ENCODE data around the gene RNASEH1.
A peak's percentile ranks its signal among the peaks of the same experiment; 100 is the strongest.

The RNASEH1 gene

DNA sequence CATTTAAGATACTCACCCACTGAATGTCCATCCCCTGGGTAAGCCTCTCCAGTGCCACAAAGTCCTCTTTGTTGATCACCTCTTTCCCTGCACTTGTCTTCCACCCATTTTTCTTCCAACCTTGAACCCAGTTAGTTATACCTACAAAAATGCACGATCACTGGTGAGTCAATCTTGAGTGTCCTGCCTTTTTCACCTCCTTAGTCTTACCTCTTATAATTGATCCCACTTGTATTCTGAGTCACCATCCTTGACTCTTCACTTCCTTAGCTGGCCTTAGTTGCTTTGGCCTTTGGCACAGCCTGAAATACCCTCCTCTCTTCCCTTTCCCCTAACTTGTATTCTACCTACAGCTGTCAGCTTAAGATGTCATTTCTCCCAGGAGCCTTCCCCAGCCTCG is 10.2 kb downstream of the RNASEH1 start:
- no peak for DNase-seq (ENCODE audit: low spot score)

DNA sequence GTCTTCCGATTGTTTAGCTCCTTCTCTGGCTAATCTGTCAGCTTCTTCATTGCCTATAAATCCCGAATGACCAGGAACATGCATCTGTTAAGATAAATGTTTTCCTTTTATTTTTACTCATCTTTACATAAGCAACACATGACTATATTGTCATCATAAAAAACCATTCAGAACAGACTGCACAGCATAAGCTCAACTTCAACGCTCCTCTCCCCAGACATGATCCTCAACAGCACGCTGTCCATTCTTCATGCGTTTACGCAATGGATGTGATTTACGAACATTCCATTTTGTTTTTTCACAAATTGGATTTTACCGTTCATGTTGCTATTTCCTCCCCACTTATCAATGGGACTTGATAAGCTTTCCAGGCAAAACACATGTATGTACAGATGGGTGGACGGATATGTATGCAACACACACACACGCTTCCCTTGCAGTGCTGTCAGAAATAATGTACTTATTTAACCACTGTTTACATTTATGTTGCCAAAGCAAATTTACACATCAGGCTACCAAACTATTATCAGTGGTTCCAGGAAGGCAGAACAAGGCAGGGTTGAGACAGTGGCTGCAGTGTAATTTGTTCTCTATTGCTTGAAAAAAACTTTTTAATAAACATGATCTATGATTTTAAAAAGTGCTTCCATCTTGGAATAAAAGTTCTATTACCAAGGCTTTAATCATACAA is 12.2 kb downstream of the RNASEH1 start:
- no peak for DNase-seq (ENCODE audit: low spot score)

DNA sequence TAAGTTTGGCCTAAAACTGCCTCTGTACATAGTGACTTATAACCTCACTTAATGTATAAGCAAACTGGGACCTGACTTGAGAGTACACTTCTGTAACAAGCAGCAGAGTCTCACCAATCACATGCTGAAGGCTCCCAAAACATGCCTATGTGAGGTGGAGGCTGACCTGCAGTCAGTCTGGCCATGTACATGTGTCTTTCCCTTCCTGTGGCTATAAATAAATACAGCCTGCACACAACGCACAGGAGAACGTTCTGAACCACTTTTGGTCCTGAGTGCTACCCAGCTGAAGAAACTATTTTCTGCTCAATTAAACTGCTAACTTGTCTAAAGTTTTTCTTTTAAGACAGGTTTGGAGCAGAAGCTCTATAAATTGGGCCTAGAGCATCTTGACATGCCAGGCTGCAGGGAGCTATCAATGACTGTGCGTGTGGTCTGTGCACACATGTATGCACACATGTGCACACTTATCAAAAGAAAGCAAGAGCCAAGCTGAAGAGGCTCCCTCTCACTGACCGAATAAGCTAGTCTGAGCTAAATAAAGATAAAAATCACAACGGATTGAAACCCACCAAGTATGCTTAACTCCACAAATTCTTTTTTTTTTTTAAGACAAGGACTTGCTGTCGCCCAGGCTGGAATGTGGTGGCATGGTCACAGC is 15.0 kb downstream of the RNASEH1 start:
- DNase-seq (ENCODE audit: low spot score): no peak

DNA sequence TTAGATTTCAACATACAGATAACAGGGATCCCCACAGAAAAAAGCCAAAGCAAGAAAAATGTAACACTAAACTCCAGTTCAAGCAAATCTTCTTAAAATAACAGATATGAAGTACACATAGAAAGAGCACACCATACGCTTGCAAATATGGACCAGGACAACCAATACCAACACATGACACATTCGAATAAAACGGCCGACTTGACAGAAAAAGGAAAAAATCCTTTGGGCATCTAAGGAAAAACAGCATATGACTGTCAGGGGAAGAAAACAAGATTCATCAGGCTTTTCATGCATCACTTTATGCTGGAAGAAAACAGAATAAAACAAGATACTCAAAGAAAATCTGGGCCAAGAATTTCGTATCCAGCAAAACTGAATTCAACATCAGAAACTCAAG is 16.0 kb downstream of the RNASEH1 start:
- DNase-seq (ENCODE audit: low spot score): no peak

DNA sequence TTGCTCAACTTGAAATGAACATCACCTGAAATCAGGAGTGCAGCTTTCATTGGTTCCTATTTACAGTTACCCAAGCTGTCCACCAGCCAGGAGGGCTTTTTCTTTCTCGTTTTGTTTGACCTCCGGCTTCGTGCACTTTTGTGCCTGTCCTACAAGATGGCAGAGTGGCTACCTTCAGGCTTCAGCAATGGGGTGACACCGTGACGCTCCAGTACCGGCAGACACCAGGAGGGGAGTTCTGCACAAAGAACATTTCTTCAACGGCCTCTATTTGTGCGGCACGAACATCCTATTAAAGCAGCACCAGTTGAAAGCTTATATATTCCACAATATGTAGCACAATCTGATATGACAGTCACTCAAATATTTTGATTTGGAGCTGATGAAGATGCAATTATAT is 18.3 kb downstream of the RNASEH1 start:
- no peak for DNase-seq (ENCODE audit: low spot score)

DNA sequence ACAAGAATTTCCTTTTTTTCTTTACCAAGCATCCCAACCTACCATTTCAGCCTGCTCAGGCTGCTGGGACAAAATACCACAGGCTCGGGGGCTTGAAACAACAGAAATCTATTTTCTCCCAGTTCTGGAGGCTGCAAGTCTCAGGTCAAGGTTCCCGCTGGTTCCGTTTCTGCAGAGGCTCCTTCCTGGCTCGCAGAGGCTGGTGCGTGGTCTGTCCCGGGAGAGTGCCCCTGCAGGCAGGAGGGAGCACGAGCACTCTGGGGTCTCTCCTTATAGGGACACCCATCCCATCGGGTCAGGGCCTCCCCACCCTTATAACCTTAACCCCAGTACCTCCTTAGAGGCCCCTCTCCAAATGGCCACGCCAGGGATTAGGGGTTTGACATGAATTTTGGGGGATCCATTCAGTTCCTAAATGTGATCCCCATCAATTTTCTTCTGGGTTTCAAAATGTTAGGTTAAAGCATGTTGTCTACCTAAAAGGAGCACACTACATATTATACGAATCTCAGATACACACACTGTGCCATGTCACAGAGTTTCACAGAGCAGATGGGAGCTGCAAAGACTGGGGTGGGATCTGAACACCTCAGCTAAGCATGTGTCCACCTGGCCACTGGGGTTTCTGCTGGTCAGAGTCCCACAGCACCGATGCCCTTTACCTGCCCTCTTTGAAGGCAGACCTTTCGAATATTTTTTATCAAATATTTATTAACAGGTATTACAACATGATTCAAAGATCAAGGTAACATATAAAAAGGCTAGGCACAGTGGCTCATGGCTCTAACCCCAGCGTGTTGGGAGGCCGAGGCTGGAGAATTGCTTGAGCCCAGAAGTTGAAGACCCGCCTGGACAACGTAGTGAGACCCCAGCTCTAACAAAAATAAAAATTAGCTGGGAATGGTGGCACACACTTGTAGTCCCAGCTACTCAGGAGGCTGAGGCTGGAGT is 21.2 kb downstream of the RNASEH1 start:
- DNase-seq (ENCODE audit: low spot score): no peak

DNA sequence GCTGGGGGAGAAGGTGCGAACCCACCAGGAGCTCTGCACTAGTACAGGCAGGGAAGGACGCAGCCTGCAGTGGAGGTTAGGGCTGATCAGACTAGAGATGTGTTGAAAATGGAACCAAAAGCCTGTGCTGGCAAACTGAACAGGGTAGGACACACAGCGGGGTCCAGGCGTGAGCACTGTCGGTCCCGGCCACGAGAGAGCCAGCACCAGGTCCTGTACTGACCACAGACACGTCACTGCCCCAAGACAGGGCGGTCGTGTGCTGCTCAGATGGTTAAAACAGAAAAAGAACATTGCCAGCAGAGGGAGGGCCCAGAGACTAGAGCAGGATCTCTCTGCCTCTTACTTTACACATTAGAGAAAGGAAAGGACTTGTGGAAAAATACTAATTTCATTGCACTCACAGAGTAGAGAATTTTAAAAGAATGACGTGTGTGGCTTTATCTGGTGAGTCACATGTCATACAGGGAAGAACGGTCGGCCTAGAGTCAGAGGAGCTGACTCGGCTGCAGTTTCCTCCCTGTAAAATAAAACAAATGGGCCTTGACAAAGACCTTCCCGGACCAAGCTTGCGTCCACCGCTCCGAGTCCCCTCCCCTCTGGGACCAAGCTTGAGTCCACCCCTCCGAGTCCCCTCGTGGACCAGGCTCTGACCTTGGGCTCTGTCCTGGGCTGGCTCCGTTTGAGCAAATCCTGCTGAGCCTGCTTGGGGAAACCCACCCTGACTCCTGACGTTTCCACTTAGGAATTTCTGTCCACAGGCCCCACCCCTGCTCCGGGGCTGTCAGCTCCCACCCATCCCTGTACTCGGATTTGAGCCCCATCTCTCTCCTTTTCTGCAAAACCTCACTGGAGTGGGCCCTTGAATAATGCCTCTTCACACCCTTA is 22.1 kb downstream of the RNASEH1 start:
- DNase-seq (ENCODE audit: low spot score): no peak

DNA sequence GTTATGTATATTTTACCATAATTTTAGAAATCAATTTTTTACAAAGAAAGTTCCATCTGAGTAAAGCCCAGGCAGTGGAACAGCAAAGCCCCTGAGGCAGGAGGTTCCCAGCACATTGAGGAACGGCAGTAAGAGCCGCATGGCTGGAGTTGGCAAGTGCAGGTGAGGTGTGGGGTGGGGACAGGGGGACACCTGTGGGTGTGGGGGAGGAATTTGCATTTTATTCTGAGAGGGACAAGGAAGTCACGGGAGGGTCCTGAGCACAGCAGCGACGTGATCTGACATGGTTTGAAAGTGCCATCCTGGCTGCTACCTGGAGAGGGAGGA is 22.7 kb downstream of the RNASEH1 start:
- no peak for DNase-seq (ENCODE audit: low spot score)

DNA sequence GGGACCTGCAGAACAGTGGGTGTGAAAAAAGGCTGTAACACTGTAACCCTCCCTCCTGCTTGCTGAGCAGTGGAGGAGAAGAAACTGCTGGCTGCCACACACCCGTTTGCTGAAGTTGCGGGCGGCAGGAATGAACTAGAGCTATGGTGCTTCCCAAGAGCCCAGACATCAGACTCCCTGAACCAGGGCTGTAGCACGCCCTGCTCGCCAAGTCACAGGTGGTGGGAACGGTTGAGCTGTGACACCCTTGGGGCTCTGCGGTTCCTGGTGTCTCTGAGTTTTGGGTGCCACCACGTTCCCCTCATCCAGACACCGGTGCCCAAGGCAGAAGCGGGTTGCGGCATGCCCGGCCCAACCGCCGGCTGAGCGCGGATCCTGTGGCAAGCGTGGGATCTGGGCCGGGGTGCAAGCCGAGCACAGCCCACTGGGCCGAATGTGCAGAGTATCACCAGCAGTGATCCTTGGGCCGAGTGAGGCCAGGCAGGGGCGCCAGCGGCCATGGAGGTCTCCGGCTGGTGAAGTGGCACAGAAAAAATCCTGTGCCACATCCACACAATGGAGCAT is 23.8 kb downstream of the RNASEH1 start:
- DNase-seq (ENCODE audit: low spot score): no peak

DNA sequence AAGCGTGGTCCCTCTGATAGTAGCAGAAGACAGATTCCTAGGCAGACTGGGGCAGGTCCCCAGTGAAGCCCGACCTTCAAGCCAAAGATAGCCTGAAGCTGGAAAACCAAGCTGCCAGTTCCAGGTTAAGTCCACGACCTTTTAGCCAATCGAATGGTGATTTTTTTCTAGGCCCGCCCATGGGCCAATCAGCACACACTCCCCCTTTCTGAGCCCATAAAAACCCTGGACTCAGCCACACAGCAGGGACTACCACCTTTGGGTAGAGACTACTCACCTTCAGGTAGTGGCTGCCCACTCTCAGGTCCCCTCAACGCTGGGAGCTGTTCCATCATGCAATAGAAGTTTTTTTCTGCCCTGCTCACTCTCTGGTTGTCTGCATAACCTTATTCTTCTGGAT is 24.3 kb downstream of the RNASEH1 start:
- DNase-seq (ENCODE audit: low spot score): no peak

DNA sequence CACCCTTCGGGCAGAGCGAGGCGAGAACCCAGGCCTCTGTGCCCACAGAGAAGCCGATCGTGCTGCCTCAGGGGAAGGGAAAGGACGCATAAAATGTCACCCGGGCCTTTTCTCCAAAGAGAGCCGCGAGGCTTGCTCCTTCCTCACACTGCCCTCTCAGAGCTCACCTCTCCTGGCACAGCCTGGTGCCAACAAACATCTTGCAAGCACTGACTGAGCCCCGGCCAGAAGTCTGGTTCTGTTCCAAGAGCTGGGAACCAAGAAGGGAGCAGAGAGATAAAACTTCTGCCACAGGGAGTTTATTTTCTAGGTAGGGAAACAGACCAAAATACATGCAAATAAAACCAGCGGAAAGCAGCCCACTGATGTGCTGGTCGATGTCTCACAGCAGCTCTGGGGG is 25.2 kb downstream of the RNASEH1 start:
- DNase-seq (ENCODE audit: low spot score): no peak

DNA sequence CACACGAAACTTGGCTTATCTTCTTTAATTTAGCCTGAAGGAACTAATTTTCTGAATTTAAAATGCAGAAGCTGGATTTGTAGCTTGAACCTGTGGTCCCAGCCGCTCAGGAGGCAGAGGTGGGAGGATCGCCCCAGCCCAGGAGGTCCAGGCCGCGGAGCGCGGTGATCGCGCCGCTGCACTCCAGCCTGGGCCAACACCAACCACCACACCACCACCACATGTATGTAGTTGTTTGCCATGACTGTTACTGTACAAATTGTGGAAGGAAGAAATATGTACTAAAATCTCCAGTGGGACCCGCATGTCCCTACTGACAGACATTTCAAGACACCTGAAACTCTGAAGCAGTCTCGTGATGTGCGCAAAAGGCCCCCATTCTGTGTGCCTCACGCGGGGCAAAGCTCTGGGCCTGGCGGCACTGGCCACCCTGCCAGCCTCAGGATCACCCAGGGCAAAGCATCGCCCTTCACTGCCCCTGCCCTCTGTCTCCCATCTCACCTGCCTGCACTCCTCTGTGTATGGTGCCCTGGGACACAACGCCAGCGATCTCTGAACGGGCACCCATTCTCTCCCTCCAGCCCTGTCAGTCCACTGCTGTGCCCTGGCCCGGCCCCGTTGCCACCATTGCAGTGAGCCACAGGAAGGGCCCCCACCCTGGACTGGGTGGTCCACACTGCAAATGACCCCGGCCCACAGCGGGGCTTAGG is 28.7 kb downstream of the RNASEH1 start:
- DNase-seq (ENCODE audit: low spot score): no peak

DNA sequence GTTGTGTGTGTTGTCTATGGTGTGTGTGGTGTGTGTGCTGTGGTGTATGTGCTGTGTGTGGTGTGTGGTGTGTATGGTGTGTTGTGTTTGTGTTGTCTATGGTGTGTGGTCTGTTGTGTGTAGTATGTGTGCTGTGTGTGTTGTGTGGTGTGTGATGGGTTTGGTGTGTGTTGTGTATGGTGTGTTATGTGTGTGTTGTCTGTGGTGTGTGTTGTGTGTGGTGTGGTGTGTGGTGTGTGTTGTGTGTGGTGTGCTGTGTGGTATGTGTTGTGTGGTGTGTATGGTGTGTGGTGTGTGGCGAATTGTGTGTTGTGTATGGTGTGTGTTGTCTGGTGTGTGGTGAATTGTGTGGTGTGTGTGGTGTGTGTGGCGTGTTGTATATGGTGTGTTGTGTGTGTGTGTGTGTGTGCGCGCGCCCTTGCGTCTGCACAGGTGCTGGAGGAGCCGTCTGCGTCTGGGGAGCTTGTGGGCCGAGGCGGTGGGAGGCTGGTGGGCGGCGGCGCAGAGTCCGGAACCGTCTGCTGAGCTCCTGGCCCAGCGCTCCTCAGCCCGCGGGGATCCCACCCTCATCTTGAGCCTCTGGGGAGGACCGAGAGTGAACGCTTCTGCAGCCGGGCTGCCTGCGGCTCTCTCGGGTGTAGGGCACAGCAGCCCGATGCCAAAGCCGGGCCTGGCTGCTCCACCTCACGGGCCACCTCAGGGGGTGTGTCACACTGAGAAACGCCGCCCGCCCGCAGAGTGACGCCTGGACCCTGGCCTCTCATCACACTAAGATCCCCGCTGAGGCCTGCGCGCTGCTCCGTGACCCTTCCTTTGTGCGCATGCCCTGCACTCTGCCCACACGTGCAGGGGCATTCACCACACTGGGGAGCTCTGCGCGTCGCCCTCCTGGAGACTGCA is 30.0 kb downstream of the RNASEH1 start:
- no peak for DNase-seq (ENCODE audit: low spot score)

DNA sequence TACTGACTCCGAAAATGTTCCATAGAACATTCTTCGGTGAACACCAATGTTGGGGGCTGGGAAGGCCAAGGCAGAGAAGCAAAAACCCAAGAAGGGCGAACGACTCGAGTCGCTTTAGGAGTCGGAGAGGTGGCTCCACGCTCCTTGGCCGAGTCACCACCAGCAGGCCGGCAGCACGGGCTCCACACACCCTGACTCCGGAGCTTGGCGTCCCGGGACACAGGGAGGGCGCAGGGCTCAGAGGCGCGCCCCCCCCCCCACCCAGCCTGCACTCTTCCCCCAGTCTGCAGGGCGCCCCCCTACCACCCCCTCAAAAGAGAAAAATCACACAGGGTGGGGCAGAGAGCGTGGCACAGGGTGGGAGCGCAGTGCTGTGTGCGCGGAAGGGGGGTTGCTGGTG is 31.3 kb downstream of the RNASEH1 start:
- DNase-seq (ENCODE audit: low spot score): no peak

DNA sequence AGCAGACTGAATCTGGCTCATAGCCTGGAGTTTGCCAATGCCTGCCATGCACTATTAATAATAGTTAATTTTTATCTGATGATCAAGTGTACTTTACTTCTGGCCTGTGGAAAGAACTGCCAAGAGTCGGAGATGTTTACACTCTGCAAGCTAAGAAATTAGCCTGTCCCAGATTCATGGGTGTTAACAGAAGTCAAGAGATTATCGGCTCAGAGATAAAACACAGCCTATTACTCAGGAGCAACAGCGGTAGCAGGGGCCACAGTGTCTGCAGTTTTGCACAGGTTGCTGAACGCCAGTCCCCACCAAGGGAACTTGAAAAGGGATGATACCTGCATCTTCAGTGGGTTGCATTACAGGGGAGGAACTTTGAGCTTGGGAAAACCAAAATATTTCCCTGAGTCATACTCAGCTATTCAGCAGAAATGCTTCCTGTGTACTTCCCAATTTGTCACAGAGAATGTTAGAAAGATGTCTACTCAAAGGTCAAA is 34.5 kb downstream of the RNASEH1 start:
- DNase-seq (ENCODE audit: low spot score): no peak

DNA sequence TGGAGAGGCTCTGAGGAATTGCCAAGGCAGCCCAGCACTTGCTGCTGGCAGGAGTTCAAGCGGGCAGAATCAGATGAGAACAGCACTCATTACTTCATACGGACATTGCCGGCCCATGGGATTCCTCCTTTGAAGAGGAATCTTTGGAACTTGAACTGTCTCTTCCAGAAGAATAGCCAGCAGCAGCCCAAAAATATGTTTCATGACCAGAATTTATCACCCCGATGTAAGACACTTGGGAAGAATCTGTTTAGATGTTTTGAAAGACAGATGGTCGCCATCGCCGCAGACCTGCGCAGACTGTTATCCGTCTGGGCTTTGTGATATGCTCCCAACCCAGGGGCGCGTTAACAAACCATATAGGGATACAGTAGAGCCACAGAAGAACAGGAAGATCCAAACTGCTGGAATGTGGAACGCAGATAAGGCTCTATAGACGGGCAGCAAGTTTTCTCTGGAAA is 35.1 kb downstream of the RNASEH1 start:
- DNase-seq (ENCODE audit: low spot score): no peak

DNA sequence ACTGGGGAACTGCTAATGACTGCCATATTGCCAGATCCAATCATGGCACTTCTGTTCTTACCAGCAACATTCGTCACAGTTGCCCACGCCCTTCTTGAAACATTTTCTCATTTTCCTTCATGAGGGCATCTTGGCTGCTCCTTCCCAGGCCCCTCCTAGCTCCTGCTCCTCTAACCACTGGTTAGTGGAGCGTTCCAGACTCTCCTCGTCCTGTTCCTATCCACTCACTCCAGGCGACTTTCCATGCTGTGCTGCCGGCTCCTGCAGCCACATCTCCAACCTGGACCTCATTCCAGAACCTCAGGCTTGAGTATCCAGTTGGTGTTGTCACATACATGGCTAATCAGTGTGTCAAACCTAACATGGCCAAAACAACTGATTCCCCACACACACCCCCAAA is 37.5 kb downstream of the RNASEH1 start:
- no peak for DNase-seq (ENCODE audit: low spot score)

DNA sequence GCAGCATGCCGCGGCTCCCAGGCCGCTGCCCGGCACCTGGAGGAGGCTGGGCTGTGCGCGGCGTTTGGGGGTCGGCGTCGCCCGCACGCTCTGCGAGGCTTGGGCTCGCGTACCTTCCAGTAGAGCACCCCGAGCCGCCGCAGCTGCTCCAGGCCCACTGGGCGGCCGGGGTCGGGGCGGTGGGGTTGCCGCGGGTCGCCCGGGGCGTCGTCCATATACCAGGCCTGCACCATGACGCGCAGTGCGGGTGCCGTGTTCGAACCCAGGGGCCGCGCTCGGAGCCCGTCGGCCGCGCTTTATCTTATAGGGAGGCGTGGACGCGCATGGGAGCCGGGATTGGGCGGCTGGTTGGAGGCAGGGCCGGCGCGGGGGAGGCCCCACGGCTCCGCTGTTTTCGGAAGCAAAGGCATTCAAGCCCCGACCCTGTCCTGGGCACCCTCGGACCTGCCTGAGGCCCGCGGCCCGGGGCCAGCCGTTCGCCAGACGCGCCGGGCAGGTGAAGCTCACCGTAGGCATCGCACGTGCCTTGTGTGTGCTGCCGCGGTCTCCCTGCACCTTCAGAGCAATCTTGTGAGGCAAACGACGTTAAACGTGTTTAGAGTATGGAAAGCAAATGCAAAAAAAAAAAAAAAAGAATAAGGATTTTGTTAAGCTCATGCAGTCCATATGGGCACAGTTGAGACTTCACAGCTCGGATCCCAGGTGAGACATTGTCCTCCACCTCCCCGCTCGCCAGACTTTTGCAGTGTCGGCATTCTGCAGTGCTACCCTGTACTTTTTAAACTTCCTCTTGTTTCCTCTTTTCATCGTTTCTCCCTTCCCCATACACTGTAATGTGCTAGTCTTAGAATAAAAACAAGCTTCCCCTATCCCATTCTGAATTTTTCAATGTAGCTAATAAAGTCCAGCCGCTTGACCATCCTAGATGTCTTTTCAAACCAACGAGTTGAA is 38.6 kb downstream of the RNASEH1 start, which contains the start of gene ADI1:
TSS of gene ADI1 (minus strand) at position 277 of the 951 bp plus-strand sequence. CDS start at position 233, 44 bp downstream.
- peak; percentile 82 for DNase-seq (ENCODE audit: low spot score)

Data from NAMALWA (cell line).